Activated T-cell treated with anti-CD3 and anti-CD28 coated beads for 4 hours (primary cell): Measurements from ENCODE around the gene DPEP3.
"Not testable (repeated sequence)": the region's sequence is repeated elsewhere in the genome, so short reads cannot be mapped to it uniquely, and the experiment has no call there.

Experiments
- DNase-seq: peaks from one replicate; pipeline ENCODE4 v3.0.0-alpha.2; 2020

DPEP3 gene

GRCh38 chr16:67993207-67994039 lies 13.1 kb upstream of the DPEP3 start:
- DNase-seq, result peak; percentile 63

- no peak for DNase-seq
Measured at GRCh38 chr16:67992661-67993206, 12.4 kb upstream of the DPEP3 start.

GRCh38 chr16:67990018-67990386 lies 9.7 kb upstream of the DPEP3 start:
- no peak for DNase-seq

GRCh38 chr16:67989322-67990017 lies 9.2 kb upstream of the DPEP3 start:
- DNase-seq, result no peak

- no peak for DNase-seq
Measured at GRCh38 chr16:67988675-67989074, 8.4 kb upstream of the DPEP3 start.

GRCh38 chr16:67987460-67988160 lies 7.3 kb upstream of the DPEP3 start:
- DNase-seq, result no peak

GRCh38 chr16:67986949-67987348 lies 6.7 kb upstream of the DPEP3 start:
- DNase-seq, result no peak

- no peak for DNase-seq
Measured at GRCh38 chr16:67982011-67982696, 1.9 kb upstream of the DPEP3 start.

- DNase-seq, result no peak
Measured at GRCh38 chr16:67977469-67978227, 2.7 kb downstream of the DPEP3 start.

GRCh38 chr16:67977005-67977404 lies 3.3 kb downstream of the DPEP3 start:
- no peak for DNase-seq

GRCh38 chr16:67976205-67976604 lies 4.1 kb downstream of the DPEP3 start:
- DNase-seq, result no peak

- DNase-seq, result no peak
Measured at GRCh38 chr16:67975321-67976105, 4.8 kb downstream of the DPEP3 start.

GRCh38 chr16:67972285-67972684 lies 8.0 kb downstream of the DPEP3 start:
- DNase-seq, result not testable (repeated sequence)

- DNase-seq, result no peak
Measured at GRCh38 chr16:67971111-67971510, 9.2 kb downstream of the DPEP3 start.

GRCh38 chr16:67969254-67970039 lies 10.9 kb downstream of the DPEP3 start:
- DNase-seq, result no peak

GRCh38 chr16:67968400-67969253 lies 11.7 kb downstream of the DPEP3 start, which contains the start of gene SLC12A4:
Gene SLC12A4, minus strand, starts transcription at chr16:67968637. Its CDS starts 84 bp downstream, at chr16:67968553.
- DNase-seq, result peak; percentile 75

- DNase-seq, result no peak
Measured at GRCh38 chr16:67967958-67968399, 12.3 kb downstream of the DPEP3 start.

GRCh38 chr16:67967183-67967957 lies 12.9 kb downstream of the DPEP3 start:
- no peak for DNase-seq
